Neural cell (in vitro differentiated cells): ENCODE measurements around the gene SUN5. TPM values are rescaled to one million over a fixed set of nuclear protein-coding genes. Genes with fewer than 3 reads are reported as not detected.

Experiments
- H2AFZ ChIP-seq: fragments of 200-600, 300-800 bp; sonication (generic), shearing (Covaris generic); 2 replicates; pipeline ENCODE4 v1.6.0; 2014; ENCODE audit warnings: low read depth, mild to moderate bottlenecking, antibody characterized with exemption, low read length, moderate library complexity
- H3F3A ChIP-seq: fragments of 200-600 bp; shearing (Covaris generic); 2 replicates; pipeline ENCODE4 v1.6.1; 2016; ENCODE audit warnings: mild to moderate bottlenecking, moderate library complexity, mixed read lengths, antibody characterized with exemption, low read length; ENCODE audit not compliant: insufficient read depth, poor library complexity, severe bottlenecking
- H3K27ac ChIP-seq: fragments of 200-600, 300-800 bp; sonication (generic), shearing (Covaris generic); 2 replicates; pipeline ENCODE4 v1.5.1; 2014; ENCODE audit warnings: mild to moderate bottlenecking, low read length, moderate library complexity
- H3K27me3 ChIP-seq: fragments of 300-800, 200-600 bp; sonication (generic), shearing (Covaris generic); 2 replicates; pipeline ENCODE4 v1.6.0; 2014; ENCODE audit warnings: mild to moderate bottlenecking, low read depth, low read length, moderate library complexity; ENCODE audit not compliant: insufficient read depth
- H3K36me3 ChIP-seq: fragments of 300-800, 200-600 bp; sonication (generic), shearing (Covaris generic); 2 replicates; pipeline ENCODE4 v1.5.1; 2014; ENCODE audit warnings: mild to moderate bottlenecking, antibody characterized with exemption, low read length, moderate library complexity; ENCODE audit not compliant: insufficient read depth
- H3K4me2 ChIP-seq: fragments of 300-800, 200-600 bp; sonication (generic), shearing (Covaris generic); 2 replicates; pipeline ENCODE4 v1.6.0; 2014; ENCODE audit warnings: mild to moderate bottlenecking, low read length
- H3K4me3 ChIP-seq: fragments of 300-800, 200-600 bp; sonication (generic), shearing (Covaris generic); 2 replicates; pipeline ENCODE4 v1.5.1; 2014; ENCODE audit warnings: mild to moderate bottlenecking, low read length, moderate library complexity
- H3K79me2 ChIP-seq: fragments of 200-600 bp; shearing (Covaris generic); replicated peaks from 2 replicates; pipeline ENCODE4 v1.6.0; 2014; ENCODE audit warnings: mild to moderate bottlenecking, low read length, moderate library complexity; ENCODE audit not compliant: insufficient read depth
- H3K9ac ChIP-seq: fragments of 300-800, 200-600 bp; sonication (generic), shearing (Covaris generic); 2 replicates; pipeline ENCODE4 v1.6.1; 2016; ENCODE audit warnings: mild to moderate bottlenecking, low read length, mixed read lengths
- H3K9me2 ChIP-seq: fragments of 200-600 bp; shearing (Covaris generic); 2 replicates; pipeline ENCODE4 v1.6.1; 2016; ENCODE audit warnings: mild to moderate bottlenecking, low read length, mixed read lengths; ENCODE audit not compliant: insufficient read depth
- H3K9me3 ChIP-seq: fragments of 200-600, 300-800 bp; sonication (generic), shearing (Covaris generic); 2 replicates; pipeline ENCODE4 v1.6.1; 2016; ENCODE audit warnings: mild to moderate bottlenecking, mixed run types, low read length, moderate library complexity, mixed read lengths
- H4K20me1 ChIP-seq: fragments of 200-600 bp; shearing (Covaris generic); 2 replicates; pipeline ENCODE4 v1.6.1; 2016; ENCODE audit warnings: mild to moderate bottlenecking, mixed run types; ENCODE audit not compliant: insufficient read depth
- EP300 ChIP-seq: fragments of 450-650 bp; conservative IDR thresholded peaks from 2 replicates; pipeline ENCODE4 v1.6.1; 2014; ENCODE audit warnings: antibody characterized with exemption, mild to moderate bottlenecking, moderate library complexity; ENCODE audit not compliant: poor library complexity, severe bottlenecking
- EZH2 ChIP-seq: fragments of 200-600, 300-800 bp; shearing (Covaris generic), sonication (generic); IDR thresholded peaks from 2 replicates; pipeline ENCODE4 v1.6.1; 2014; ENCODE audit warnings: antibody characterized with exemption, low read length, borderline replicate concordance, mild to moderate bottlenecking; ENCODE audit not compliant: insufficient read depth, poor library complexity, severe bottlenecking
- MXI1 ChIP-seq: fragments of 450-650 bp; conservative IDR thresholded peaks from 2 replicates; pipeline ENCODE4 v1.6.1; 2014; ENCODE audit warnings: antibody characterized with exemption, mild to moderate bottlenecking; ENCODE audit not compliant: poor library complexity, severe bottlenecking
- POLR2AphosphoS5 ChIP-seq: IDR thresholded peaks from 2 replicates; pipeline ENCODE4 v1.6.1; 2012
- RAD21 ChIP-seq: fragments of 450-650 bp; conservative IDR thresholded peaks from 2 replicates; pipeline ENCODE4 v1.6.1; 2014; ENCODE audit warnings: antibody characterized with exemption, mild to moderate bottlenecking, moderate library complexity
- SMC3 ChIP-seq: fragments of 450-650 bp; conservative IDR thresholded peaks from 2 replicates; pipeline ENCODE4 v1.6.1; 2014; ENCODE audit warnings: antibody characterized with exemption, mild to moderate bottlenecking, moderate library complexity; ENCODE audit not compliant: poor library complexity
- TAF1 ChIP-seq: IDR thresholded peaks from 2 replicates; pipeline ENCODE4 v1.6.1; 2012; ENCODE audit warnings: low read depth
- polyA plus RNA-seq: library from polyadenylated mRNA; depleted of rRNA; stranded (reverse); fragments of >200 nt; gene quantifications from 2 replicates; pipeline ENCODE4 v1.2.3, GENCODE V29; 2014
- TF ChIP-seq, protein P1 (sequence below): fragments of 450-650 bp; IDR thresholded peaks from 2 replicates; pipeline ENCODE4 v1.5.1; 2014; ENCODE audit warnings: antibody characterized with exemption, mild to moderate bottlenecking, moderate library complexity; ENCODE audit not compliant: poor library complexity, severe bottlenecking
- TF ChIP-seq, protein P2 (sequence below): IDR thresholded peaks from 2 replicates; pipeline ENCODE4 v1.6.1; 2012; ENCODE audit warnings: borderline replicate concordance

The SUN5 gene
- polyA plus RNA-seq, 1 donor from 2014 or later = not detected

GRCh38 chr20:32946629-32947028 lies 57.6 kb downstream of the SUN5 start:
- Histone ChIP-seq H3K9ac (no peak overlapping the region), H3K4me2 (no peak overlapping the region), H3K9me3 (no peaks in the 10 kb centered on the region), H3F3A (no peaks in the 10 kb centered on the region), H2AFZ (no peak overlapping the region), H3K27ac (no peak overlapping the region), H3K79me2 (no peaks in the 10 kb centered on the region), H3K27me3 (no peaks in the 10 kb centered on the region), H3K36me3 (no peaks in the 10 kb centered on the region), H3K9me2 (no peaks in the 10 kb centered on the region), H3K4me3 (no peak overlapping the region), H4K20me1 (no peaks in the 10 kb centered on the region)
- TF ChIP-seq, protein P1, sequence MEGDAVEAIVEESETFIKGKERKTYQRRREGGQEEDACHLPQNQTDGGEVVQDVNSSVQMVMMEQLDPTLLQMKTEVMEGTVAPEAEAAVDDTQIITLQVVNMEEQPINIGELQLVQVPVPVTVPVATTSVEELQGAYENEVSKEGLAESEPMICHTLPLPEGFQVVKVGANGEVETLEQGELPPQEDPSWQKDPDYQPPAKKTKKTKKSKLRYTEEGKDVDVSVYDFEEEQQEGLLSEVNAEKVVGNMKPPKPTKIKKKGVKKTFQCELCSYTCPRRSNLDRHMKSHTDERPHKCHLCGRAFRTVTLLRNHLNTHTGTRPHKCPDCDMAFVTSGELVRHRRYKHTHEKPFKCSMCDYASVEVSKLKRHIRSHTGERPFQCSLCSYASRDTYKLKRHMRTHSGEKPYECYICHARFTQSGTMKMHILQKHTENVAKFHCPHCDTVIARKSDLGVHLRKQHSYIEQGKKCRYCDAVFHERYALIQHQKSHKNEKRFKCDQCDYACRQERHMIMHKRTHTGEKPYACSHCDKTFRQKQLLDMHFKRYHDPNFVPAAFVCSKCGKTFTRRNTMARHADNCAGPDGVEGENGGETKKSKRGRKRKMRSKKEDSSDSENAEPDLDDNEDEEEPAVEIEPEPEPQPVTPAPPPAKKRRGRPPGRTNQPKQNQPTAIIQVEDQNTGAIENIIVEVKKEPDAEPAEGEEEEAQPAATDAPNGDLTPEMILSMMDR = no peak
- TF ChIP-seq EP300 (no peak), TAF1 (no peak), POLR2AphosphoS5 (no peak), EZH2 (no peak), RAD21 (no peak), SMC3 (no peak), MXI1 (no peak)
- TF ChIP-seq, protein P2, sequence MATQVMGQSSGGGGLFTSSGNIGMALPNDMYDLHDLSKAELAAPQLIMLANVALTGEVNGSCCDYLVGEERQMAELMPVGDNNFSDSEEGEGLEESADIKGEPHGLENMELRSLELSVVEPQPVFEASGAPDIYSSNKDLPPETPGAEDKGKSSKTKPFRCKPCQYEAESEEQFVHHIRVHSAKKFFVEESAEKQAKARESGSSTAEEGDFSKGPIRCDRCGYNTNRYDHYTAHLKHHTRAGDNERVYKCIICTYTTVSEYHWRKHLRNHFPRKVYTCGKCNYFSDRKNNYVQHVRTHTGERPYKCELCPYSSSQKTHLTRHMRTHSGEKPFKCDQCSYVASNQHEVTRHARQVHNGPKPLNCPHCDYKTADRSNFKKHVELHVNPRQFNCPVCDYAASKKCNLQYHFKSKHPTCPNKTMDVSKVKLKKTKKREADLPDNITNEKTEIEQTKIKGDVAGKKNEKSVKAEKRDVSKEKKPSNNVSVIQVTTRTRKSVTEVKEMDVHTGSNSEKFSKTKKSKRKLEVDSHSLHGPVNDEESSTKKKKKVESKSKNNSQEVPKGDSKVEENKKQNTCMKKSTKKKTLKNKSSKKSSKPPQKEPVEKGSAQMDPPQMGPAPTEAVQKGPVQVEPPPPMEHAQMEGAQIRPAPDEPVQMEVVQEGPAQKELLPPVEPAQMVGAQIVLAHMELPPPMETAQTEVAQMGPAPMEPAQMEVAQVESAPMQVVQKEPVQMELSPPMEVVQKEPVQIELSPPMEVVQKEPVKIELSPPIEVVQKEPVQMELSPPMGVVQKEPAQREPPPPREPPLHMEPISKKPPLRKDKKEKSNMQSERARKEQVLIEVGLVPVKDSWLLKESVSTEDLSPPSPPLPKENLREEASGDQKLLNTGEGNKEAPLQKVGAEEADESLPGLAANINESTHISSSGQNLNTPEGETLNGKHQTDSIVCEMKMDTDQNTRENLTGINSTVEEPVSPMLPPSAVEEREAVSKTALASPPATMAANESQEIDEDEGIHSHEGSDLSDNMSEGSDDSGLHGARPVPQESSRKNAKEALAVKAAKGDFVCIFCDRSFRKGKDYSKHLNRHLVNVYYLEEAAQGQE = no peak

GRCh38 chr20:32945710-32946221 lies 58.5 kb downstream of the SUN5 start:
- Histone ChIP-seq H3K27ac (no peak overlapping the region), H2AFZ (no peak overlapping the region), H3K9me3 (no peaks in the 10 kb centered on the region), H3K27me3 (no peaks in the 10 kb centered on the region), H3F3A (no peaks in the 10 kb centered on the region), H3K36me3 (no peaks in the 10 kb centered on the region), H3K9ac (no peak overlapping the region), H3K4me3 (no peak overlapping the region), H4K20me1 (no peaks in the 10 kb centered on the region), H3K9me2 (no peaks in the 10 kb centered on the region), H3K4me2 (no peak overlapping the region), H3K79me2 (no peaks in the 10 kb centered on the region)
- TF ChIP-seq MXI1 (no peak), EP300 (no peak), TAF1 (no peak), RAD21 (no peak), SMC3 (no peak), POLR2AphosphoS5 (no peak)
- TF ChIP-seq, protein P1 = peak; percentile 28
- TF ChIP-seq, protein P2 = no peak
